ENCODE data around the gene EID2B. TPM values are rescaled to one million over a fixed set of nuclear protein-coding genes. Genes with fewer than 3 reads are reported as not detected.

The EID2B gene
- total RNA-seq, 1 donor from 2014 or later: 18.9 TPM

DNA sequence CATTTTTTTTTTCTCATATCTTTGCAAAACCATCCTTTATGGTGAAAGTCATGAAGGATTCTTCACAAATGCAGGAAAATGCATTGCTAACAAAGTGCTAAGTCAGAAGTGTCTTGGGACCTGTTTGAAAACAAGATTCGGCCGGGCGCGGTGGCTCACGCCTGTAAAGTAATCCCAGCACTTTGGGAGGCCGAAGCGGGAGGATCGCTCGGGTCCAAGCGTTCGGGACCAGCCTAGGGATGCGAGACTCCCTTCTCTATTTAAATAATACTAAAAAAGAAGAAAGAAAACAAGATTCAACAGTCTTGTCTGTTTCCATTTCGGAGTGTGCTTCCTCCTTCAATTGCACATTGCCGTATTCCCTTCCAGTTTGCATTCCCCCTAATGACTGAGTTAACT lies 819 bp downstream of the EID2B start:
- no peak for DNase-seq

DNA sequence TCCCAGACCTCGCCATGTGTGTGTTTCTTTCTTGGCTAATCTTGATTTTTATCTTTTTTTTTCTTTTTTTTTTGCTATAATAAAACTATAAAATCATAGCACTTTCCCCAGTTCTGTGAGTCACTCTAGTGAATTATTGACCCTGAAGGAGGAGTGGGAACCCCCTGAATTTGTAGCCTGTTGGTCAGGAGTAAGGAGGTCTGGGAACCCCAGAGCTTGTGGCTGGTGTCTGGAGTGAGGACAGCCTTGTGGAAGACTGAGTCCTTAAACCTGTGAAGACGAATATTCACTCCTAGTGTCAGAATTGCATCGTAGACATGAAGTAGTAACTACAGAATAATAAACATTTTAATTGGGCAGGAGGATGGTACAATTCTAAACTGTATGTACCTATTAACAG lies 7.4 kb downstream of the EID2B start:
- DNase-seq: no peak

- no peak for DNase-seq
Observed at GRCh38 chr19:39524495-39524894, 8.2 kb downstream of the EID2B start.

GRCh38 chr19:39520541-39521484 lies 11.8 kb downstream of the EID2B start:
- no peak for DNase-seq

GRCh38 chr19:39518975-39519374 lies 13.7 kb downstream of the EID2B start:
- no peak for DNase-seq

GRCh38 chr19:39518458-39518857 lies 14.2 kb downstream of the EID2B start:
- DNase-seq: no peak

DNA sequence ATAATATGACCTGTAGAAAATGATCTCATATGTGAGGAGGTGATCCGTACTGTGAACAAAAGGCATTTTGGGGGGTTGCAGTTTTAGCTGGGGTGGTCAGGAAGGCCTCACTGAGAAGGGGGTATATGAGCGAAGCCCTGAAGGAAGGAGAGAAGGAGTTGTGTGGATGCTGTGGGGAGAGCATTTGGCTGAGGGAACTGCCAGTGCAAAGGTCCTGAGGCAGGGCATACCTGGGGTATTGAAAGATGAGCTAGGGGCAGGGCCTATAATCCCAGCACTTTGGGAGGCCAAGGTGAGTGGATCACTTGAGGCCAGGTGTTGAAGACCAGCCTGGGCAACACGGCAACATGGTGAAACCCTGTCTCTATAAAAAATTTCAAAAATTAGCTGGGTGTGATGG lies 15.2 kb downstream of the EID2B start:
- no peak for DNase-seq

DNA sequence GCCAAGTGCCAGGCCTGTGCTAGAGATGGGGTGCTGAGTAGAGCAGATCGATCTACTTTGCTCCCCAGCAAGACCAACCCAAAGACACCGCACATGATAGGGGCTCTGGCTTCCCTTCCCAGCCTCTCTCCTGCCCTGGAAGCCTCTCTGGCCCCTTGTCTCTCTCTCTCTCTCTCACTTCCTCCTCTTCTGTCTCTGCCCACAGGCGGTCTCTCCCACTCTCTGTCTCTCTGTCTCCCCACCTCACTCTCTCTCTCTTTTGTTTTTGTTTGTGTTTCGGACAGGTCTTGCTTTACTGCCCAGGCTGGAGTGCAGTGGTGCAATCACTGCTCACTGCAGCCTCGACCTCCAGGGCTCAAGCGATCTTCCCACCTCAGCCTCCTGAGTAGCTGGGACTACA lies 16.4 kb downstream of the EID2B start:
- no peak for DNase-seq

DNA sequence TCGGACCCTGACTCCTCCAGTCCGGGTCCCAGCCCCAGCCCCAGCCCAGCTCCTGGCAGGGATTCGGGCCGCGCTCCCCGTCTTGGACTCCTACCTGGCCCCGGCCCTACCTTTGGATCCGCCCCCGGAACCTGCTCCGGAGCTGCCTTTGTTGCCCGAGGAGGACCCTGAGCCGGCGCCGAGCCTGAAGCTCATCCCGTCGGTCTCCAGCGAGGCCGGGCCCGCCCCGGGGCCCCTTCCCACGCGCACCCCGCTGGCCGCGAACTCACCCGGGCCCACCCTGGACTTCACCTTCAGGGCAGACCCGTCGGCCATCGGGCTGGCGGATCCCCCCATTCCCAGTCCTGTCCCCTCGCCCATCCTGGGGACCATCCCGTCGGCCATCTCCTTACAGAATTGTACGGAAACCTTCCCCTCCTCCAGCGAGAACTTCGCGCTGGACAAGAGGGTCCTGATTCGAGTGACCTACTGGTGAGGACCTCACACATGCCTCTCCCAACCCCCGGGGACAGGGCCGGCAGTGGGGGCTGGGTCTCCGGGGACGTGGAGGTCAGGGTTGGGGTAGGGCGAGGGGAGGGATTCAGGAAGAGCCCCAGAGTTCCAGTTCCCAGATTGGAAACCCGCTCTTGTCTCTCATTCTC lies 17.0 kb downstream of the EID2B start:
- DNase-seq: no peak

DNA sequence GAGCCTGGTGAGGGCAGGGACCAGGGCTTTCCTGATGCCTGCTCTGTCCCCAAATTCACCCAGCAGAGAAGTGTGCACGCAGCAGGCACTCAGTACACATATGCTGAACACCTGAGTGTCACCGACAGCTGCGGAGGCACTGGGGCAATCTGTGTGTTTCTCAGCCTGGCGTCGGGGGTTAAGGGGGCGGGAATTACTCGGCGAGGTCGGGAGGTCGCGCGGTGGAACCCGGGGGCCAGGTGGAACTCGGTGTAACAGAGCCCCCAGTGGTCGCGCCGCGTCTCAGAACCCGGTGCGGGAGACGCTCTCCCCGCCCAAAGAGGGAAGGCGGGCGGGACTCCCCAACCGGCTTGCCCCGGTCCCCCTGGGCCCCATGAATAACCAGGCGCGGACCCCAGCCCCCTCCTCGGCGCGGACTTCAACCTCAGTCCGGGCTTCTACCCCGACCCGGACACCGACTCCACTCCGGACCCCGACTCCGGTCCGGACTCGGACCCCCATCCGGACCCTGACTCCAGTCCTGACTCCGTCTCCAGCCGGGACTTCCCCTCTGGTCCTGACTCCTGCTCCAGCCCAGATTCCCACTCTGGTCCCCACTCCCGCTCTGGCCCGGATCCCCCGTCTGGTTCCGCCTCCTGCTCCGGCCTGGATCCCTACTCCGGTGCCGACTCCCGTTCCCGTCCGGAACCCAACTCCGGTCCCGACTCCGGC lies 17.7 kb downstream of the EID2B start, which contains the start of gene SELENOV:
TSS of gene SELENOV (plus strand) at position 300 of the 711 bp plus-strand sequence. CDS start at position 374, 74 bp downstream.
- no peak for DNase-seq

DNA sequence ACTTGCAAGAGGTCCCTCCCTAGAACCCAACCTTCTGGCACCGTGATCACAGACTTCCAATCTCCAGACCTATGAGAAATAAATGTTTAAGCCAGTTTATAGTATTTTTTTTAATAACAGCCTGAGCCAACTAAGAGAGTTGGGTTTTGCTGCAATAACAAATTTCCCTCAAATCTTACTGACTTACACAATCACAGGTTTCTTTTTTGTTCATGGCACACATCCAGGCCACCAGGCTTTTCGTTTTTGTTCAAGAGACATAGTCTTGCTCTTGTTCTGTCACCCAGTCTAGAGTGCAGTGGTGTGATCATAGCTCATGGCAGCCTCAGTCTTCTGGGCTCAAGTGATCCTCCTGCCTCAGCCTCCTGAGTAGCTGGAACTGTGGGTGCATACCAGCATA lies 19.7 kb downstream of the EID2B start:
- no peak for DNase-seq

DNA sequence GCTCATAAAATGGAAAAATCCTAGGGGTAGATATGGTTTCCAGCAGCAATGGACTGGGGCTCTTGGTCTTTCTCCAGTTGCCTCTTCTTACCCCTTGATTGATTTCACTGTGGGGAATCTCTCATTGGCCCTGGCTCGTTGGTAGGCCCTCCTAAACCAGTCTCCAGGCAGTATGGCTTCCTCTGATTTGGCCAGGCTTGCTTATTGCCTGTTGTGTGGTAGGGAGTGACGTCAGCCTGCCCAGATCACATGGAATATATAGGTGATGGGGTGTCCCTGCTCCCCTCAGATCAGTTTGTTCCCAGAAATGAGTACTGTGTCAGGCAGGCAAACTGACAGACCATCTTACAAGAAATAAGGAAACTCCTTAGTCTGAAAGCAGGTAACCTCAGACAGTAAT lies 23.4 kb downstream of the EID2B start:
- no peak for DNase-seq

DNA sequence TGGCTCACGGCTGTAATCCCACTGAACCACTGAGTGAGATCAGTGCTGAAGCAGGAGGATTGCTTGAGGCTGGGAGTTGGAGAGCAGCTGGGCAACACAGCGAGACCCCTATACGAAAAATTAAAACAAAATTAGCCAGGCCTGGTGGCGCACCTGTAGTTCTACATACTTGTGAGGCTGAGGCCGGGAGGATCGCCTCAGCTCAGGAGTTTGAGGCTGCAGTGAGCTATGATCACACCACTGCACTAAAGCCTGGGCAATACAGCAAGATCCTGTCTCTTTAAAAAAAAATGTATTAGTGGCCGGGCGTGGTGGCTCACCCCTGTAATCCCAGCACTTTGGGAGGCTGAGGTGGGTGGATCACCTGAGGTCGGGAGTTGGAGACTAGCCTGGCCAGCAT lies 24.0 kb downstream of the EID2B start:
- DNase-seq: no peak

DNA sequence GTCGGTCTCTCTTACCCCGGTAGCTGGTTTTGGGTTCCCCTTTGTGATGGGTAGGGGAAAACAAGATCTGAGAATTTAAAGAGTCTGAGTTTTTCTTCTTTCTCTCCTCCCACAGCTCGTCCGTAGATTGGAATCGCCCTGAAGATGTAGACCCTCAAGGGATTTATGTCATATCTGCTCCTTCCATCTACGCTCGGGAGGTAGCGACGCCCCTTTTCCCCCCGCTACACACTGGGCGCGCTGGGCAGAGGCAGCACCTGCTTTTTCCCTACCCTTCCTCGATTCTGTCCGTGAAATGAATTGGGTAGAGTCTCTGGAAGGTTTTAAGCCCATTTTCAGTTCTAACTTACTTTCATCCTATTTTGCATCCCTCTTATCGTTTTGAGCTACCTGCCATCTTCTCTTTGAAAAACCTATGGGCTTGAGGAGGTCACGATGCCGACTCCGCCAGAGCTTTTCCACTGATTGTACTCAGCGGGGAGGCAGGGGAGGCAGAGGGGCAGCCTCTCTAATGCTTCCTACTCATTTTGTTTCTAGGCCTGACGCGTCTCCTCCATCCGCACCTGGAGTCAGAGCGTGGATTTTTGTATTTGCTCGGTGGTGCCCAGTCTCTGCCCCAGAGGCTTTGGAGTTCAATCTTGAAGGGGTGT lies 24.8 kb downstream of the EID2B start:
- DNase-seq: no peak

GRCh38 chr19:39506944-39507714 lies 25.5 kb downstream of the EID2B start:
- peak; percentile 30 for DNase-seq

GRCh38 chr19:39506598-39506943 lies 26.1 kb downstream of the EID2B start:
- no peak for DNase-seq

DNA sequence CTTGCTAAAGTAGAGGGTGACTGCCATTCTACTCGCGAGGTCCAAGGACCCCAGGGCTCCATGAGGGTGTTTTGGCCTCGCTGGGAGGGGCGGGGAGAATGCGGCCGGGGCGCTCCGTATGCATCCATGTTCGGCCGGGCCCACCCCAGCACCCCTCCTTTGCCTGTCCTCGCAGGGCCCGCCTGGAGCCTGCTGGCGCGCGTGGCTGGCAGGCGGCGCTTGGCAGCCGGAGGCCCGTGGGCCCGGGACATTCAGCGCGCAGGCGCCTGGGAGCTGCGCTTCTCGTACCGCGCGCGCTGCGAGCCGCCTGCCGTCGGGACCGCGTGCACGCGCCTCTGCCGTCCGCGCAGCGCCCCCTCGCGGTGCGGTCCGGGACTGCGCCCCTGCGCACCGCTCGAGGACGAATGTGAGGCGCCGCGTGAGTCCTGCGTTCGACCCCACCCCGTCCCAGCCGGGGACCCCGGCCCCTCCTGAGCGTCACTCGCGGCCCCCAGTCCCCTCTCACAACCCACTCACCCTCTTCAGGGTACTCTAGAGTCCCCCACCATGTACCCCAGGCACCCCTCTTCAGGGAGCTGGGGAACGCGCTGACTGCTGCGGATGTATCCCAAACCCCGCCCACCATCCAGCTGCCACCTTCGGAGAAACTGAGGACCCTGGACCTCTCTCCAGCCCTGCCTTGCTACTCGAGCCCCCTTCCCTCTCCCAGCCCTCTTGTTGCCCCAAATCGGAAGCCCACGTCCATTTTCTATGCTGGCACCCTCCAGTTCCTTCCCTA lies 29.8 kb downstream of the EID2B start:
- no peak for DNase-seq

DNA sequence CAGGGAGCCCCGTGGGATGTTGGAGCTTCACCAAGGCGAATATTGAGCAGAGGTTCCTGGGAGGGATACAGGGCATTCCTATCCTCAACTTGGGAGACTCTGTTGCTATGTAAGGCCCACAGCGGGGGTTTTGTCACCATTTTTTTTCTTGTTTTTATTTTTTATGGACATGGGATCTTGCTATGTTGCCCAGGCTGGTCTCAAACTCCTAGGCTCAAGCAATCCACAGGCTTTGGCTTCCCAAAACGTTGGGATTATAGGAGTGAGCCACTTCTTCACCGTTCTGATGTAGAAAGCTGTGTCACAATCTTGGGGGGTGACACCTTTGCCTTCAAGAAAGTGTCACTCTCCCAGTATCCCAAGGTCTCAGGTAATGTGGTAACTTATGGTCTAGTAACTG lies 31.3 kb downstream of the EID2B start:
- no peak for DNase-seq

GRCh38 chr19:39500543-39500942 lies 32.1 kb downstream of the EID2B start:
- DNase-seq: no peak

- DNase-seq: no peak
Observed at GRCh38 chr19:39499932-39500331, 32.7 kb downstream of the EID2B start.

All from occipital lobe (tissue), 2 donors.